Tibial artery (tissue), 4 donors: ENCODE results near the gene VAC14.

Experiments
- DNase-seq, 2 donors: peaks; one replicate each; pipeline ENCODE4 v3.0.0-alpha.2; 2019
- H3K27ac ChIP-seq, 2 donors: fragments of 200-600 bp; sonication (generic) in 1 of 2; 1 replicate in 1 of 2; 2 replicates in 1 of 2; pipeline ENCODE4 v1.5.1; 2018 to 2019; ENCODE audit warnings: mild to moderate bottlenecking in 1 of 2
- H3K27me3 ChIP-seq, 2 donors: fragments of 200-600 bp; sonication (generic) in 1 of 2; one replicate each; pipeline versions ENCODE4 v1.5.1 to v1.6.0; 2016 to 2019
- H3K36me3 ChIP-seq, 3 donors: fragments of 200-600 bp; sonication (generic) in 2 of 3; one replicate each; pipeline ENCODE4 v1.5.1; 2016 to 2019; ENCODE audit warnings: mild to moderate bottlenecking in 2 of 3
- H3K4me1 ChIP-seq, 4 donors: fragments of 200-600 bp; sonication (generic) in 2 of 4; 1 replicate in 3 of 4; 2 replicates in 1 of 4; pipeline ENCODE4 v1.5.1; 2016 to 2019
- H3K4me3 ChIP-seq, 2 donors: fragments of 200-600 bp; sonication (generic) in 1 of 2; 1 replicate in 1 of 2; 2 replicates in 1 of 2; pipeline ENCODE4 v1.5.1; 2018 to 2019; ENCODE audit warnings: mild to moderate bottlenecking in 2 of 2
- H3K9me3 ChIP-seq, 3 donors: fragments of 200-600 bp; sonication (generic) in 1 of 3; one replicate each; pipeline ENCODE4 v1.5.1; 2016 to 2019
- intact Hi-C: fragments of 100-400 bp; cut with DNase I; formaldehyde crosslinking; loops from one replicate; pipeline ENCODE4 v1.15.0; 2023; ENCODE audit warnings: low total_unique reads
- TF ChIP-seq, protein P1 (sequence below), 2 experiments: fragments of 200-600 bp in 1 of 2; fragments of 450-650 bp in 1 of 2; IDR thresholded peaks; one replicate each; pipeline ENCODE4 v1.5.1; 2017 to 2019; ENCODE audit warnings: antibody characterized with exemption in 2 of 2, mild to moderate bottlenecking in 1 of 2, moderate library complexity in 1 of 2

Gene VAC14

GRCh38 chr16:70777973-70778406, 23.0 kb downstream of the VAC14 start:
- H3K4me3 ChIP-seq = no peak overlapping the region
- H3K9me3 ChIP-seq = no peaks in the 10 kb centered on the region
- no peak overlapping the region for H3K27ac ChIP-seq
- TF ChIP-seq, protein P1, sequence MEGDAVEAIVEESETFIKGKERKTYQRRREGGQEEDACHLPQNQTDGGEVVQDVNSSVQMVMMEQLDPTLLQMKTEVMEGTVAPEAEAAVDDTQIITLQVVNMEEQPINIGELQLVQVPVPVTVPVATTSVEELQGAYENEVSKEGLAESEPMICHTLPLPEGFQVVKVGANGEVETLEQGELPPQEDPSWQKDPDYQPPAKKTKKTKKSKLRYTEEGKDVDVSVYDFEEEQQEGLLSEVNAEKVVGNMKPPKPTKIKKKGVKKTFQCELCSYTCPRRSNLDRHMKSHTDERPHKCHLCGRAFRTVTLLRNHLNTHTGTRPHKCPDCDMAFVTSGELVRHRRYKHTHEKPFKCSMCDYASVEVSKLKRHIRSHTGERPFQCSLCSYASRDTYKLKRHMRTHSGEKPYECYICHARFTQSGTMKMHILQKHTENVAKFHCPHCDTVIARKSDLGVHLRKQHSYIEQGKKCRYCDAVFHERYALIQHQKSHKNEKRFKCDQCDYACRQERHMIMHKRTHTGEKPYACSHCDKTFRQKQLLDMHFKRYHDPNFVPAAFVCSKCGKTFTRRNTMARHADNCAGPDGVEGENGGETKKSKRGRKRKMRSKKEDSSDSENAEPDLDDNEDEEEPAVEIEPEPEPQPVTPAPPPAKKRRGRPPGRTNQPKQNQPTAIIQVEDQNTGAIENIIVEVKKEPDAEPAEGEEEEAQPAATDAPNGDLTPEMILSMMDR (IDR thresholded peaks at IDR 0.05) = no peak
- DNase-seq = no peak
- intact Hi-C loops = no loop called here
- H3K4me1 ChIP-seq = peaks cover 0 to 6% (median 0%) of the 10 kb centered on the region in 4 donors
- H3K27me3 ChIP-seq = no peaks in the 10 kb centered on the region
- H3K36me3 ChIP-seq = peaks cover 32 to 53% (median 47%) of the 10 kb centered on the region in 3 donors

GRCh38 chr16:70777496-70777895, 23.5 kb downstream of the VAC14 start:
- Histone ChIP-seq H3K4me3 (no peak overlapping the region), H3K27me3 (no peaks in the 10 kb centered on the region), H3K9me3 (no peaks in the 10 kb centered on the region), H3K4me1 (peaks cover 0 to 6% (median 0%) of the 10 kb centered on the region in 4 donors), H3K27ac (no peak overlapping the region), H3K36me3 (peaks cover 27 to 48% (median 47%) of the 10 kb centered on the region in 3 donors)
- intact Hi-C loops = no loop called here
- DNase-seq = no peak
- TF ChIP-seq, protein P1 (IDR thresholded peaks at IDR 0.05) = no peak

- H3K4me3 ChIP-seq = no peak overlapping the region
- TF ChIP-seq, protein P1 (IDR thresholded peaks at IDR 0.05) = no peak
- H3K9me3 ChIP-seq = no peaks in the 10 kb centered on the region
- intact Hi-C loops = no loop called here
- peaks cover 0 to 14% (median 2%) of the 10 kb centered on the region in 4 donors for H3K4me1 ChIP-seq
- DNase-seq = no peak
- H3K27me3 ChIP-seq = no peaks in the 10 kb centered on the region
- H3K36me3 ChIP-seq = peaks cover 7 to 40% (median 38%) of the 10 kb centered on the region in 3 donors
- H3K27ac ChIP-seq = no peak overlapping the region
These were observed 25.6 kb downstream of the VAC14 start for GRCh38 chr16:70775399-70775798.

DNA sequence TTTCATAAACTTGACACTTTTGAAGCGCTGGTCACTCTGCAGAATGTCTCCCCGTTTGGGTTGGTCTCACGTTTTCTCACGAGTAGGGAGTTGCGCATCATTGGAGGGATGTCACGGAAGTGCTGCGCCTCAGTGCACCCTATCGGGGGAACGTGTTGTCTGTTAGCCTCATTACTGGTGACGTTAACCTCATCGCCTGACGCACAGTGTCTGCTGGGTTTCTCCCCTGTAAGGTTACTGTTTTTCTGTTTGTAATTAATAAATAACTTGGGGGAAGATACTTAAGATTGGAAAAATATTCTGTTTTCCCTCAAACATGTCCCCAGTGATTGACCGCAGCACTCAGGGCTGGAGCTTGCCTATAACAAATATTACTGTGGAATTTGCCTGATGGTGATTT, 26.7 kb downstream of the VAC14 start:
- H3K27me3 ChIP-seq = no peaks in the 10 kb centered on the region
- H3K27ac ChIP-seq = no peak overlapping the region
- no peaks in the 10 kb centered on the region for H3K9me3 ChIP-seq
- no peak overlapping the region for H3K4me3 ChIP-seq
- peaks cover 0 to 14% (median 2%) of the 10 kb centered on the region in 4 donors for H3K4me1 ChIP-seq
- DNase-seq = no peak
- peaks cover 3 to 43% (median 35%) of the 10 kb centered on the region in 3 donors for H3K36me3 ChIP-seq
- TF ChIP-seq, protein P1 (IDR thresholded peaks at IDR 0.05) = no peak
- intact Hi-C loops = no loop called here

GRCh38 chr16:70772493-70772892, 28.5 kb downstream of the VAC14 start:
- peaks cover 0 to 38% (median 32%) of the 10 kb centered on the region in 3 donors for H3K36me3 ChIP-seq
- no peaks in the 10 kb centered on the region for H3K9me3 ChIP-seq
- H3K4me1 ChIP-seq = peaks cover 0 to 18% (median 4%) of the 10 kb centered on the region in 4 donors
- no peak overlapping the region for H3K27ac ChIP-seq
- no peak overlapping the region for H3K4me3 ChIP-seq
- no peak for DNase-seq
- TF ChIP-seq, protein P1 (IDR thresholded peaks at IDR 0.05) = no peak
- no peaks in the 10 kb centered on the region for H3K27me3 ChIP-seq
- intact Hi-C loops = no loop called here
